NCI-H2081 treated with DMSO at 0.1 percent for 48 hours (cell line): ENCODE results near the gene RIPOR2.
"Not testable (repeated sequence)": the region's sequence is repeated elsewhere in the genome, so short reads cannot be mapped to it uniquely, and the experiment has no call there.

Experiments
- DNase-seq: peaks from one replicate; lab custom pipeline; 2025; lab: John Stamatoyannopoulos, UW

RIPOR2 gene

GRCh38 chr6:24903681-24904080, 32.1 kb downstream of the RIPOR2 start:
- no peak for DNase-seq

DNA sequence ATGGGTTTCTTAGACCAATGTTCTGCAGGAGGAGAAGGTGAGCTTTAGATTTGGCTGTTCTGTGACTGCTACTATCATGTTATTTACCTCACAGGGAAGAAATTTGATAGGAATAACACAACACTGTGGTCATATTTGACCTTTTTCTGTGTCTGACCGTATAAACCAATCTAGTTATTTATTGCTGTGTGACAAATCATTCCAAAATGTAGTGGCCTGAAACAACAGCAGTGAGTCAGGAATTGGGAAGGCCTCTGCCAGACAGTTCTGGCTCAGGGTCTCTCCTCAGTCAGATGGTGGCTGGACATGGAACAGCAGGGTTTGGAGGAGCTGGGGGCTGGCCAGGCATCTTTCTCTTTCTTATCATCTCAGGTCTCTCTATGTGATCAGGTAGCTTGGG, 33.0 kb downstream of the RIPOR2 start:
- no peak for DNase-seq

- DNase-seq = no peak
These were observed 33.9 kb downstream of the RIPOR2 start for GRCh38 chr6:24901698-24902328.

DNA sequence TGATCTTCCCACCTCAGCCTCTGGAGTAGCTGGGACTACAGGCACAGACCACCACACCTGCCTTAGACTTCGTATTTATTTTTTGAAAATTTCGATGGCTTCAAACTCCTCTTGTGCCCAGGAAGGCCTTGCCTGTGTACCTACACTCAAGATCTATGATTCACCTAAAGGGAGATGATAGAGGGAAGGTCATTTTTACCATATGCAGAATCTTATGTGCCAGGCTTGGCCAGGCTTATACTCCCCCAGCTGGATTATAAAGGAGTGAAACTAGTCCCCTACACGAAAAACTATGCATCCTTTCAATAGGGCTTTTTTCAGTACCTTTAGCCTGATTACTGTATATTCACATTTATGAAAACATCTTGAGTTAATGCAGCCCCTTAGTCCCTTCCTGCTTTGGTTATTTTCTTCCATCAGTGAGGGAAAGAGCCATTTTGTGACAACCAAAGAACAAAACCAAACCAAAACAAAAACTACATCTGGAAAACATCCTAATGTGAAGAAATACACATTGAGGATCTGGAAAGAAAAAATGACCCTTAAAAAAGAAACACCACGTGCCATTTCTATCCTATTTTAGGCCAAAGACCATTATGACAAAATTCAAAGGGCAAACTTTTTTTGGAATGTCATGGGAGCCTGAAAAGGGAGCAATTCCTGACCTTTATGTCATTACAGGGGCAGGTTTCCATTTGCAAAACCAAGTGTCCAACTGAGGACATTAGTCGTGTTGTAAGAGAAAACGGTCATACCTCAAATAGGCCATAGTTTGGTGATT, 34.7 kb downstream of the RIPOR2 start:
- no peak for DNase-seq

- no peak for DNase-seq
These were observed 35.8 kb downstream of the RIPOR2 start for GRCh38 chr6:24899997-24900325.

DNA sequence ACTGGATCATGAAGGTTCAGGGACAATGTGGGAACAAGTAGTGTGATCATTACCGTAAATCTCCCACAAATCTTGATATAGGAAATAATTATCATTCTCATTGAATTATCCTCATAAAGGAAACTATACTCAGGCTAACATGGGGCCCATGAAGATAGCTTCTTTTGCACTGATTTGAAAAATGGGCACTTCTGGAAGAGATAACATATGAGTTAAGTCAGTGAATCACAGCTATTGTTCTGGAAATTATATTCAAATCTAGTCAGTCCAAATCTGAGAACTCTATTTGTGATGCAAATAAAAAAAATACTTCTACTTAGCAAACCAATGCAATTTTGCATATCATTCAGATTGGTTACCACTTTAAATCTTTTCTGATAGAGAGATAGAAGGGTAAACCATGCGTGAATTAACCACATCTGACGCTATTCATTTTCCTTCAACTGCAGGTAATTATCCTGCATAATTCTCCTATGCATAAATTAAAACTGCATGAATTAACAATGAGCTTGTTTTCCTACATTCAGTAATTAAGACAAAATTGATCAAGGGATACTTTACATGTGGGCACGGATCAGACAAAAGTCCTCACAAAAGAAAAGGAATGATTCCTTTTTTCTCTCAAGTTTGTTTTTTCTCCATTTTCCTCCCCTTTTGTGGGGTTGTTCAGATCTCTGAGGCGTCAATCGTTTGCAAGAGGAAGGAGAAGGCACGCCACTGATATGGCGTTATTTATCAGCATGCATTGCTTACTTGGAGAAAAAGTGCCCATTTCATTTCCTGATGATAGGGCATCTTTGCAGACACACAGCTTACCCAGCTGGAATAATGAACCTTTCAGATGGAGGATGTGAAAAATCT, 36.4 kb downstream of the RIPOR2 start:
- no peak for DNase-seq

DNA sequence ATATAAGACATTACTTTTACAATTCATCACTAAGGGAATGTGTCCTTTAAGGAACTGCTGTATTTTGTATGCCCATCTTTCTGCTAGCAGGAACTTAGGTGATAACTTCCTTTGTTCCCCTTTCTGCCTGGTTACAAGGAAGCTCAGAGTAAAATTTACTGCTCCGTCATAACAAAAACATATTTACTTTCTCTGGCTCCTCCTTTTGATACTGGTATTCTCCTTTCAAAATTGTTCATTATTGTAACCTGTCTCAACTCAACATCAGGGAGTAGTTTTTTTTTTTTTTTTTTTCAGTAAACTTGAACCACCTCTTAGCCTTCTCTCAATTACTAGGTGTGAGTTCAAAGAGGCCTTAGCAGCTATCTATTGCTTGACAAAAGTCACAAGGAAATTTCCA, 37.1 kb downstream of the RIPOR2 start:
- DNase-seq = no peak

- DNase-seq = no peak
These were observed 38.6 kb downstream of the RIPOR2 start for GRCh38 chr6:24897186-24897585.

DNA sequence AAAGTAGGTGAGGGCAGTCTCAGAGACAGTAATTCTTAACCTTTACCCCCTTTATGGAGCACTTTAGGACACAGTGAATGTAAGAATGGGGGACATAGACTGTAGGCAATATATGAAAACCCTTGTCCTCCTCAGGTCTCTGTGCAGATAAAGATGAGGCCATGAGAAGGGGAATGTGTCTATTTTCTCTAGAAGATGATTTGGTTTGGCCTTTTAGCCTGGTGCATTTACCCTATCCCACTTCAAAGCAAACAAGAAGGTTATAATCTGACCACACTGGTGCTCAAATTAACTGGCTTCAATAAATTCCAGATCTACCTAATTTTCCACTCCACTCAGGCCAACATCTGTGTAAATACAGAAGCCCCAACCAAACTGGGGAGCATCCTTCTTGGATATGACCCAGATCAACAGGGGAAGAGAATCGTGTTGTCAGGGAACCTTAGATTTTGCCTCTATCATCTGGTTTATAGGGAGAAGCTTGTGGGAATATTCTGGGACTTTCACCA, 42.4 kb downstream of the RIPOR2 start:
- no peak for DNase-seq

GRCh38 chr6:24891004-24891403, 44.8 kb downstream of the RIPOR2 start:
- no peak for DNase-seq

DNA sequence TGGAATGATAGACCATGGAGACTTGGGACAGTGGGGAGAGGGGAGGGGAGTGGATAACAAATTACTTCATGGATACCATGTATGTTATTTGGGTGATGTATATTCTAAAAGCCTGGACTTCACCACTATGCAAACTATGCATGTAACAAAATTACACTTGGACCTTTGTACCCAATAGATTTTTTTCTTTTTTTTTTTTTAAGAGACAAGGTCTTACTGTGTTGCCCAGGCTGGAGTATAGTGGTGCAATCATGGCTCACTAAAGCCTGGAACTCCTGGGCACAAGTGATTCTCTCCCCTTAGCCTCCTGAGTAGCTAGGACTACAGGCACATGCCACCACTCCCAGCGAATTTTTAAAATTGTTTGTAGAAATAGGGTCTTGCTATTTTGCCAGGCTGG, 45.3 kb downstream of the RIPOR2 start:
- no peak for DNase-seq

DNA sequence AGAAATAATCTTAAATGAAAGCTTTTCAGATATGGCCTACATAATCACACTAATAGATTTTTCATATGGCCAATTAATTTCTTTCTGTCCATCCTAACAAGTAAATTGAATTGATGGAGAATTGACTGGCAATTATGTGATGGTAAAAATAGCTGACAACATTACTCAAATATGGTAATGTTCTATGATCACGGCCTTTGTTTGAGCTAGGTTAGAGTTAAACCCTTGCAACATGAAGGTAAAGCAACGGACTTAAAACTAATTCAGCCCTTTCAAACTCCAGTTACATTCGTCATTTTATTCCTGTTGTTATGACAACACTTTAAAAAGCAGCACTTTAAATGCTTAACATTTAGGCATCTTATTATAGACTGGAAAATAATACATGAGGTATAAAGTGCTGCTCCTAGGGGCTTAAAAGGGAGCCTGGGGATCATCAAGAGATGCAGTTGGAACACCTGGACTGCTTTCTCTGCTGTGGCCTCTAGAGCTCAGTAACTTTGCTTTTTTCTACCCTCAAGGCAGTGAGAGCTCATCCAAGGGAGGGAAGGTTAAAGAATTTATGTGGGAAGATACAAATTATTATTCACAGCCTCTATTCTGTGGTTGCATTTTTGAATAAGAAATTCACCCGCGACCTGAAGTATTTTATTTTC, 46.9 kb downstream of the RIPOR2 start:
- DNase-seq = no peak

DNA sequence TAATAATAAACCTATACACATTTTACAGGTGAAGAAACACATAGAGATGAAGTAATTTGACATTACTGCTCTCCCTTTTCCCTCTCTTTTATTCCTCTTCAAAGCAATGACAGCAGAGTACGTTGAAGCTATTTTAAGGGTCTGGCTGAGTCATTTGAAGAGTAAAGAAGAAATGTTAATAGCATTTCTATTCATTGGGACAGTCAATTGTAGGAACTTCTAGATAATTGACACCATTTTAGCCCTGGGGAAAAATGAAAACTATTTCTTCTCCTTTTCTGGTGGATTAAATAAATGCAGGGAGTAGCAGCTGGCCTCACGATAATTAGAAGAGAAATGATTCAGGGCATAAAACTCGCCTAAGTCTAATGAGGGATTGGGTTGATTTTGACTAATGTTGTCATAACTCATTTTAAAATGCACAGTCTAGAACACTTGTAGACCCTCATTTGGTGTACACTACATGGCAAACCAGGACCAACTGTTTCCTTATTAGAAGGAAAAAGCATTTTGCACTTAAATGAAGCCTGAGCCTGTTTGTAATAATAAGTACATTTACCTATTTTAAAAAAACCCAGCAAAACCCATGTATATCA, 48.1 kb downstream of the RIPOR2 start:
- DNase-seq = no peak

- no peak for DNase-seq
These were observed 52.1 kb downstream of the RIPOR2 start for GRCh38 chr6:24883618-24884017.

GRCh38 chr6:24882835-24883555, 52.8 kb downstream of the RIPOR2 start:
- DNase-seq = no peak

DNA sequence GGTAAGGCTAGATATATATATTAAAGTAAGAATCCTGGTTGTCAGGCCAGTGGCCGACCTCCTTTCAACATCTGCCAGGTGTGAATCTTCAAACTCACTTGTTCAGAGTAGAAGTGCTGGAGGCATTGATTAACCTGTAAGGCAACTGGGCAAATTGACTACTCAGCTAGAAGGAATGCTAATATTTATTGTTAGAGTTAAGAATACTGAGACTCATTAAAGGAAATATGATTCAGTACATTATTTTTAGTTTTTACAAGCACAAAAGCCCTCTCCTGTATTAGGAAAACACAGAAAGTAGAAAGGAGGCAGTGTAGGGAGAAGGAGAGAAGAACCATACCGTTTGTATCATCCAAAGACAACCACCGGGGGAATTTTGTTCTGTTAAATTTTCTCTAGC, 53.5 kb downstream of the RIPOR2 start:
- DNase-seq = no peak

- no peak for DNase-seq
These were observed 54.4 kb downstream of the RIPOR2 start for GRCh38 chr6:24881376-24881775.

DNA sequence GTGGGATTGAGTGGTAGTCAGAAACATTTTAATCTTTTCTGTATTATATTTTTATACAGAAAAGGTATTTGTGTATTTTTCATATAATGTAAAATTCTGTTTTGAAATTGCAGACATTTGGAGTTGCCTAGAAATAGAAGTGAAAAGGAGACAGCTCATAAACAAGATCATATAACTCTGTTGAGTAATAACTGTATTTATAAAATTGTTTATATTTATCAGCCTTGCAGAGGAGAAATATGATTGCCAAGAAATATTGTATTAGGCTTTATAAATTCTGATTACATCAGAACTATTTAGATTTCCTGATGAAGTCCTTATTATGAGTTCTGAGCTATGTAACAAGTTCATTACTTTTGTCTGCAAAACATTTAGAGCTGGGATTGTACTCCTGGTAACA, 55.3 kb downstream of the RIPOR2 start:
- no peak for DNase-seq

- no peak for DNase-seq
These were observed 56.4 kb downstream of the RIPOR2 start for GRCh38 chr6:24879351-24879750.

GRCh38 chr6:24877747-24878146, 58.0 kb downstream of the RIPOR2 start:
- not testable (repeated sequence) for DNase-seq
